Endodermal cell (in vitro differentiated cells): ENCODE data around the gene CREG1. TPM values are rescaled to one million over a fixed set of nuclear protein-coding genes. Genes with fewer than 3 reads are reported as not detected.

Experiments used
- DNase-seq: peaks from one replicate; pipeline ENCODE4 v3.0.0-alpha.2; 2017
- H3K27ac ChIP-seq: 2 replicates; pipeline ENCODE4 v1.5.1; 2013; ENCODE audit warnings: mild to moderate bottlenecking, low read depth, low read length, moderate library complexity
- H3K27me3 ChIP-seq: 2 replicates; pipeline ENCODE4 v1.6.1; 2013; ENCODE audit warnings: mild to moderate bottlenecking, low read length, moderate library complexity; ENCODE audit not compliant: insufficient read depth, control insufficient read depth, poor library complexity, severe bottlenecking
- H3K36me3 ChIP-seq: 2 replicates; pipeline ENCODE4 v1.7.0; 2013; ENCODE audit warnings: mild to moderate bottlenecking, low read length, moderate library complexity; ENCODE audit not compliant: control insufficient read depth, insufficient read depth
- H3K4me1 ChIP-seq: one replicate; pipeline ENCODE4 v1.7.0; 2013; ENCODE audit warnings: low read length; ENCODE audit not compliant: control insufficient read depth, insufficient read depth
- H3K4me3 ChIP-seq: 2 replicates; pipeline ENCODE4 v1.5.1; 2013; ENCODE audit warnings: mild to moderate bottlenecking, low read length, moderate library complexity
- H3K9ac ChIP-seq: 2 replicates; pipeline ENCODE4 v1.6.1; 2013; ENCODE audit warnings: mild to moderate bottlenecking, low read length, moderate library complexity; ENCODE audit not compliant: poor library complexity, severe bottlenecking; ENCODE audit errors: extremely low read depth
- H3K9me3 ChIP-seq: 2 replicates; pipeline ENCODE4 v1.6.1; 2013; ENCODE audit warnings: mild to moderate bottlenecking, low read length, moderate library complexity; ENCODE audit not compliant: control insufficient read depth
- H3K27ac Mint-ChIP-seq: 2 replicates; pipeline ENCODE4 v1.8.0; 2020; ENCODE audit warnings: mixed read lengths
- H3K27me3 Mint-ChIP-seq: 2 replicates; pipeline ENCODE4 v1.8.0; 2021; ENCODE audit warnings: mild to moderate bottlenecking, mixed read lengths; ENCODE audit not compliant: insufficient read depth
- H3K36me3 Mint-ChIP-seq: 2 replicates; pipeline ENCODE4 v1.8.0; 2020; ENCODE audit warnings: low read depth, mixed read lengths
- H3K4me1 Mint-ChIP-seq: 2 replicates; pipeline ENCODE4 v1.8.0; 2020; ENCODE audit warnings: mixed read lengths
- H3K4me3 Mint-ChIP-seq: 2 replicates; pipeline ENCODE4 v1.8.0; 2020; ENCODE audit warnings: mild to moderate bottlenecking, moderate library complexity, mixed read lengths
- H3K9me3 Mint-ChIP-seq: 2 replicates; pipeline ENCODE4 v1.8.0; 2020; ENCODE audit warnings: mild to moderate bottlenecking, mixed read lengths
- CTCF ChIP-seq: fragments of 200-600 bp; sonication (generic); conservative IDR thresholded peaks from 2 replicates; pipeline ENCODE4 v1.5.0; 2021; ENCODE audit warnings: antibody characterized with exemption, mild to moderate bottlenecking
- WGBS, 2 experiments: methylation state at CpG; one replicate each; pipeline versions ENCODE4 v1.1.5 to v1.1.7; 2013; ENCODE audit warnings: missing lambda C conversion rate in 2 of 2, mixed read lengths in 1 of 2; ENCODE audit not compliant: insufficient coverage in 1 of 2, insufficient read length in 1 of 2; 5-methylcytosine and 5-hydroxymethylcytosine counted together
- long read RNA-seq, 4 experiments: library from polyadenylated mRNA in 2 of 4; library from RNA in 1 of 4; library from capped mRNA in 1 of 4; stranded (forward) in 3 of 4; unstranded in 1 of 4; transcript quantifications; one replicate each; pipeline ENCODE4 v2.0.0, GENCODE V29; 2020 to 2021; ENCODE audit warnings: inconsistent platforms in 1 of 4
- polyA plus RNA-seq, 2 experiments: library from polyadenylated mRNA; stranded (reverse); fragments of 50-300 nt; gene quantifications; one replicate each; pipeline ENCODE4 v1.2.3, GENCODE V29; 2013
- total RNA-seq, 2 donors: library from RNA; stranded (reverse); fragmentation: NEBNext Ultra II Directional in 1 of 2; extraction: Animal tissue kit (Norgen Biotek cat#: 25700) in 1 of 2; gene quantifications; 2 replicates in 1 of 2; 3 replicates in 1 of 2; pipeline ENCODE4 v1.2.1, GENCODE V29; 2021

Gene CREG1
- 10 to 100 TPM; 19.0 to 19.7 TPM for total RNA-seq
- polyA plus RNA-seq (2013, experiment 1 of 2) = 29.6 TPM
- polyA plus RNA-seq (2013, experiment 2 of 2) = 28.2 TPM
- long read RNA-seq, experiment 1, transcript CREG1-201 (4 exons, 1,974 nt) = major isoform, 16 of 24 reads
- long read RNA-seq, experiment 1, partial matches to known transcripts = 3 of 24 reads
- long read RNA-seq, experiment 1, other reads (novel, unspliced or antisense) = 5 of 24 reads
- long read RNA-seq, experiment 2, transcript CREG1-201 (4 exons, 1,974 nt) = major isoform, 48 of 50 reads
- long read RNA-seq, experiment 2, partial matches to known transcripts = 1 of 50 reads
- long read RNA-seq, experiment 2, other reads (novel, unspliced or antisense) = 1 of 50 reads
- long read RNA-seq, experiment 3, transcript CREG1-201 (4 exons, 1,974 nt) = major isoform, 146 of 150 reads
- long read RNA-seq, experiment 3, partial matches to known transcripts = 2 of 150 reads
- long read RNA-seq, experiment 3, other reads (novel, unspliced or antisense) = 1 of 150 reads
- long read RNA-seq, experiment 4 = 0 reads

- Histone ChIP-seq H3K4me1 (no peaks in the 10 kb centered on the region), H3K9ac (peak within 1 kb of the TSS; percentile 41), H3K4me3 (peak within 1 kb of the TSS; percentile 87), H3K9me3 (no peaks in the 10 kb centered on the region), H3K27ac (no peak within 1 kb of the TSS), H3K36me3 (no peaks in the 10 kb centered on the region), H3K27me3 (peaks cover 9% of the 10 kb centered on the region)
- Mint-ChIP-seq H3K4me1 (peaks cover 14% of the 10 kb centered on the region), H3K36me3 (no peaks in the 10 kb centered on the region), H3K27ac (peak within 1 kb of the TSS; percentile 68), H3K4me3 (peak within 1 kb of the TSS; percentile 60), H3K27me3 (peaks cover 3% of the 10 kb centered on the region), H3K9me3 (no peaks in the 10 kb centered on the region)
- DNase-seq = peak; percentile 97
- peak; percentile 12 for TF ChIP-seq CTCF
- 1% methylated on average over 26 to 90 of the region's 90 CpGs for WGBS, 2 experiments
Measured at GRCh38 chr1:167553136-167554027, at the start of gene CREG1. TSS of gene CREG1 (minus strand) at chr1:167553762.

GRCh38 chr1:167602840-167603239 lies 49.3 kb upstream of the CREG1 start:
- no peaks in the 10 kb centered on the region for H3K27me3 ChIP-seq
- Mint-ChIP-seq H3K27me3 (peaks cover 1% of the 10 kb centered on the region), H3K9me3 (peaks cover 13% of the 10 kb centered on the region), H3K27ac (no peak overlapping the region), H3K4me3 (no peak overlapping the region), H3K4me1 (peaks cover 7% of the 10 kb centered on the region), H3K36me3 (peaks cover 3% of the 10 kb centered on the region)
- DNase-seq = no peak
- peaks cover 12% of the 10 kb centered on the region for H3K9me3 ChIP-seq
- no peak overlapping the region for H3K27ac ChIP-seq
- H3K4me1 ChIP-seq = peaks cover 2% of the 10 kb centered on the region
- TF ChIP-seq CTCF = no peak
- H3K36me3 ChIP-seq = no peaks in the 10 kb centered on the region
- H3K9ac ChIP-seq = no peak overlapping the region
- H3K4me3 ChIP-seq = no peak overlapping the region
- WGBS, 2 experiments = 86 to 92% methylated on average over 2 to 8 of the region's 8 CpGs
